NCI-H1105 (cell line): ENCODE measurements around the gene C10orf120.

Experiments used
- DNase-seq: peaks from one replicate; lab custom pipeline; 2025; lab: John Stamatoyannopoulos, UW

Gene C10orf120

GRCh38 chr10:122660696-122661095 is 39.0 kb downstream of the C10orf120 start:
- no peak for DNase-seq

GRCh38 chr10:122659651-122660050 is 40.0 kb downstream of the C10orf120 start:
- DNase-seq: no peak

GRCh38 chr10:122659126-122659525 is 40.5 kb downstream of the C10orf120 start:
- DNase-seq: no peak

- DNase-seq: no peak
Measured at GRCh38 chr10:122658356-122659049, 41.1 kb downstream of the C10orf120 start.

GRCh38 chr10:122657729-122658128 is 41.9 kb downstream of the C10orf120 start:
- DNase-seq: no peak

- DNase-seq: no peak
Measured at GRCh38 chr10:122657255-122657654, 42.4 kb downstream of the C10orf120 start.

GRCh38 chr10:122656741-122657140 is 42.9 kb downstream of the C10orf120 start:
- no peak for DNase-seq

GRCh38 chr10:122656308-122656705 is 43.3 kb downstream of the C10orf120 start:
- no peak for DNase-seq

GRCh38 chr10:122655524-122656307 is 43.9 kb downstream of the C10orf120 start:
- DNase-seq: no peak

- DNase-seq: no peak
Measured at GRCh38 chr10:122650331-122650730, 49.3 kb downstream of the C10orf120 start.

GRCh38 chr10:122649903-122650302 is 49.7 kb downstream of the C10orf120 start:
- DNase-seq: no peak

GRCh38 chr10:122648599-122649428 is 50.8 kb downstream of the C10orf120 start:
- DNase-seq: peak; percentile 25
